GM12864 (cell line): Measurements from ENCODE around the gene TSPAN14.

ENCODE experiments used
- DNase-seq: peaks from one replicate; pipeline ENCODE4 v3.0.0-alpha.2; 2011; ENCODE audit warnings: low read depth
- H3K4me3 ChIP-seq: 2 replicates; pipeline ENCODE4 v1.5.1; 2011; ENCODE audit warnings: mild to moderate bottlenecking, low read depth, low read length, control low read depth
- TF ChIP-seq, protein P1 (sequence below): IDR thresholded peaks from 2 replicates; pipeline ENCODE4 v1.5.1; 2011; ENCODE audit warnings: low read depth, mild to moderate bottlenecking, moderate library complexity, low read length, control low read depth, inconsistent platforms; ENCODE audit errors: missing control alignments

TSPAN14 gene

DNA sequence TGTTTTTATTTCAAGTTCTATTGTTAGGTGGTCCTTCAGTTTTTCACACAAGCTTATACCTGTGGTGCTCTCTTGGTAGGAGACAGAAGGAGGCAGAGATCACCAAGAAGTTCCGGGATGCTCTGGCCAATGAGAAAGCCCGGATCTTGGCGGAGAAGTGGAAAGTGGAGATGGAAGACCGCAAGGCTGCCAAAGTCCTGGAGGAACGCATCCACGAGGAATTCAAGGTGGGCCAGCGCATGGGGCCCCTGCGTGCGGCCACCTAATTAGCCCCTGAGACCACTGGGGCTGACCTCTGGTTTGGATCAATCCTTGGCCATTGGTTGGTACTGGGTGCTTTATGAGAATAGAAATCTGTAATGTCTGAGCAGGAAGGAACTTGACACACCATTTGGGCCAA, 117.2 kb downstream of the TSPAN14 start:
- H3K4me3 ChIP-seq = no peak overlapping the region
- TF ChIP-seq, protein P1, sequence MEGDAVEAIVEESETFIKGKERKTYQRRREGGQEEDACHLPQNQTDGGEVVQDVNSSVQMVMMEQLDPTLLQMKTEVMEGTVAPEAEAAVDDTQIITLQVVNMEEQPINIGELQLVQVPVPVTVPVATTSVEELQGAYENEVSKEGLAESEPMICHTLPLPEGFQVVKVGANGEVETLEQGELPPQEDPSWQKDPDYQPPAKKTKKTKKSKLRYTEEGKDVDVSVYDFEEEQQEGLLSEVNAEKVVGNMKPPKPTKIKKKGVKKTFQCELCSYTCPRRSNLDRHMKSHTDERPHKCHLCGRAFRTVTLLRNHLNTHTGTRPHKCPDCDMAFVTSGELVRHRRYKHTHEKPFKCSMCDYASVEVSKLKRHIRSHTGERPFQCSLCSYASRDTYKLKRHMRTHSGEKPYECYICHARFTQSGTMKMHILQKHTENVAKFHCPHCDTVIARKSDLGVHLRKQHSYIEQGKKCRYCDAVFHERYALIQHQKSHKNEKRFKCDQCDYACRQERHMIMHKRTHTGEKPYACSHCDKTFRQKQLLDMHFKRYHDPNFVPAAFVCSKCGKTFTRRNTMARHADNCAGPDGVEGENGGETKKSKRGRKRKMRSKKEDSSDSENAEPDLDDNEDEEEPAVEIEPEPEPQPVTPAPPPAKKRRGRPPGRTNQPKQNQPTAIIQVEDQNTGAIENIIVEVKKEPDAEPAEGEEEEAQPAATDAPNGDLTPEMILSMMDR = no peak
- DNase-seq = no peak

DNA sequence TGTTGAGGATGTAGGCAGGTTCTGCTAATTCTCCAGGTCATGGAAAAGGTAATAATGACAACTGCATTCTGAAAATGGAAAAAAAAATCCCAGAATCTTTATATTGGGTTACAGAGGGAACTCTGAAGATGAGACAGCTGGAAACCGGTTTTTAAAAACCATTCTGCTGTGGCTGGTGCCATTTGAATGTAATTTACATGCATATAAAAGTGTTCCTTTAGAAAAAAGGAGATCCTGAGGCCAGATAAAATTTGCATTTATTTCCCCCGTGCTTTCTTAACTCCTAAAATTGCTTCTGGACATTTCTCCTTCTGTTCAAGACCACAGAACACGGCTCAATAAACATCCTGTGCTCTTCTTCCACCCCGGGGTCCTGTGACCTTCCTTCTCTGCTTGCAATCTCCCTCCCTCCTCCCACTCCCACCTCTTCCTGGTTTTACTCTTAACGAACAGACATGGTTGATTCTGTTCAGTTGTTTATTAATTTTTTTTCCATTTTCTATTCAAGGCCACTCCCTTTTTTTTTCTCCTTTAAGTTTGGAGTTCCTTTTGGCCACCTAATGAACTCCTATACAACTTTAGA, 125.2 kb downstream of the TSPAN14 start:
- TF ChIP-seq, protein P1 = no peak
- DNase-seq = no peak
- H3K4me3 ChIP-seq = no peak overlapping the region

DNA sequence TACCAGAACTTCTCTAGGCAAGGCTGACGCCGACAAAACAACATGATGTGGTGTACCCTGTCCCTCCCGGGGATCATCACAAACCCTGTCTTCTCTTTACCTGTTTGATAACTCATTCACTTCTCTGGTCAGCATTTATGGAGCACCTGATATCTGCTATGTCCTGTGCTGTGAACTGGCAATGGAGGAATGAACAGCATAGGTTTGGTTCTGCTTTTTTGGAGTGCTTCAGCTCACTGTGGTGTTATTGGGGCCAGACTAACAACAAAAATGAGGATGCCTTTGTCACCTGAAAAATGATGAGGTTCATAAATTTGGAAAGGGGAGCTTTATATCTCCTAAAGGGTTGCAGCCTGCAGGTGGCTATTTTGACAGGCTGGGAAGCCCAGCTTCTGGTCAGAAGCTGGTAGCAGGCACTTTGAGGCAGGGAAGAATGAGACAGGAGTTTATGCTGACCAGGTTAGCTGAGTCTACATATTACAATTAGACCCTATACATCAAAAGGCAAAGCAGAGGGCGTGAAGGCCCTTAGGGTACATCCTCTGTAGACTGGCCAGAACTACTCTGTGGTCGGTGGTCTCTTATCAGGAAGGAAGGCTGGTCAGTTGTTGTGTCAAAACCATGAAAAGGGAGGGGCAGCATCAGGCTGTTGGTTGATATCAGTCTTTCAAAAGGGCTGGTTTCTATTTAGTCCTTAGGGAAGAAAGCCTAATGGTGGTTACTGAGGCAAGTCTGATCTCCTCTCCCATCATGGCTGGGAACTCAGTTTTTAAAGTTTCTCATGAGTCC, 125.9 kb downstream of the TSPAN14 start:
- DNase-seq = no peak
- TF ChIP-seq, protein P1 = no peak
- H3K4me3 ChIP-seq = no peak overlapping the region

DNA sequence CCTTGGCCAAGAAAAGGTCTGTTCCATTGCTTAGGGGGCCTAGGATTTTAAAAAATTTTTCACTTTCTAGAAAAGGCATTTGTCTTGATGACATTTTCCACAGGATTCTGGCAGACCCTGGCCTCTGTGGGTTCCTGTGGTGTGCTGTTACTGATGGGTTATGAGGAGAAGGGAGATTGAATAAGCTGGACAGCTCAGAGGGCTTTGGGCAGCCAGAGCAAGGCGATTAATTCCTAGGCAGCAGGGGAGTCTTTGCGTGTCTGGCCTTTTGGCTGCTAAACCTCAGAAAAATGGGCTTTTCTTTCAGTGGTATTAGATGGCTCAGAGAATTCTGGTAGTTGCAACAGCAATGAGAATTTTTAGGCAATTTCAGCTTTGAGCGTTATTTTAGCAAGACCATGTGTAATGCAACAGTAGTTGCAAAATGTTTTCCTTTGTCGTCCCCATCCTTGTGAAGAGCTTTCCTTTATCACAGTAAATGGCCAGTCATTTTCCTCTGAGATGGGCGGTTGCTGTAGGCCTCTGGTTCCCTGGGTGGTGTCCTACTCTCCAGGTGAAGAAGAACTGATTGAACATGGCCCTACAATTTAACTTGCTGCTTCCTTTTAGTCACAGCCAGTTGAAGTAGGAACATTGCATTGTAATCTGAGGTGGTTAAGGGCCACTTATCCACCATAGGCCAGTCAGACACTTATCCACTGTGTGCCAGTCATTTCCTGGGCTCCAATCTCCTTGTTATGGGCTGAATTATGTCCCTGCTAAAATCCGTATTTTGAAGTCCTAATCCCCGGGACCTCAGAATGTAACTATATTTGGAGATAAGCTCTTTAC, 126.7 kb downstream of the TSPAN14 start:
- TF ChIP-seq, protein P1 = no peak
- no peak for DNase-seq
- no peak overlapping the region for H3K4me3 ChIP-seq

DNA sequence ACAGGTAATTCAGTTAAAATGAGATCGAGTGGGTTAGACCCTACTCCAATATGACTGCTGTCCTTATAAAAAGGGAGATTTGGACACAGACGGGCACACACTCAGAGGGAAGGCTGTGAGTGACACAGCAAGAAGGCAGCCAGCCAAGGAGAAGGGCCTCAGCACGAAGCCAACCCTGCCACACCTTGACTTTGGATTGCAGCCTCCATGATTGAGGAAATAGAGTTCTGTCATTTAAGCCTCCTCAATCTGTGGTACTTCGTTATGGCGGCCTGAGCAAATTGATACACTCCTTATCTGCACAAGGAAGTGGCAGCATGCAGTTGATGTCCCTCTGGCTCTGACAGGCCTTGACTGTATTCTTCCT, 127.3 kb downstream of the TSPAN14 start:
- DNase-seq = no peak
- no peak overlapping the region for H3K4me3 ChIP-seq
- TF ChIP-seq, protein P1 = no peak

DNA sequence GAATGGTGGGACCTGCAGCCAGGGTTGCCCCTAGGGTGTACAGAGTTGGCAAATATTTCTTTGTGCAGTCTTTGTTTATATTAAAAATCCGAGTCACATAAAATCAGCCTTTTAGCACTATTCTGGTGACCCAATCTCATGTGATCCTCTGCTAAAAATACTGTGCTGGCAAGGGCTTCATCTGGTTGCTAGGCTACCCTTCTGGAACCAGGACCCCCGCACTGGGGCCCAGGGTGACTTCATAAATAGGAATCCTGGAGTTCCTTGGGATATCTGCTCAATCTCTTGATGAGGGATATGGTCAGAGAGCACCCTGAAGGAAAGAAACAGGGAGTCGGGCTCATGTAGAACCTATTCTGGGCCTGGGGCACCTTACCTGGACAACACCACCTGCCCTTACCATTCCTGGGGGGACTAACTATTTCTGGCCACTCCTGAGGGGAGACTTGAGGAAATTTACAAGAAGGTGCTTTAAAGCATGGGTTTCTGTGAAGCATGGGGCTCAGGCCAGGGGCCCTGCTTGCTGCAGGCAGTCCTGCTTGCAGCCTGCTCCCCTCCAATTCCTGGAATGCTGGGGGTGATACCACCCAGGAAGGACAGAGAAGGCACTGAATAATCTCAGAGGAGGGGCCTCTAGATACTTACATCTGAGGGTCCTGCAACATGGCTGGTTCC, 128.3 kb downstream of the TSPAN14 start:
- TF ChIP-seq, protein P1 = no peak
- DNase-seq = no peak
- H3K4me3 ChIP-seq = no peak overlapping the region
